Activated CD4-positive, alpha-beta T cell treated with anti-CD3 and anti-CD28 coated beads, Interleukin-2, amount 50 U/mL, for 16 hours (primary cell): ENCODE measurements around the gene OR10H5.
A peak's percentile ranks its signal among the peaks of the same experiment; 100 is the strongest.
"Not testable (repeated sequence)": the region's sequence is repeated elsewhere in the genome, so short reads cannot be mapped to it uniquely, and the experiment has no call there.

Experiments used
- DNase-seq: peaks from one replicate; pipeline ENCODE4 v3.0.0-alpha.2; 2020

The OR10H5 gene

GRCh38 chr19:15812060-15812722, 24.7 kb downstream of the OR10H5 start:
- no peak for DNase-seq

GRCh38 chr19:15813916-15814315, 26.5 kb downstream of the OR10H5 start:
- no peak for DNase-seq

- no peak for DNase-seq
These were observed 27.8 kb downstream of the OR10H5 start, which contains the start of gene OR10H1 for GRCh38 chr19:15815306-15815705. Gene OR10H1 (minus strand): TSS chr19:15815664. CDS start chr19:15808037, 7,627 bp downstream.

GRCh38 chr19:15820646-15821045, 33.2 kb downstream of the OR10H5 start:
- no peak for DNase-seq

GRCh38 chr19:15825753-15826152, 38.3 kb downstream of the OR10H5 start:
- no peak for DNase-seq

- no peak for DNase-seq
These were observed 40.7 kb downstream of the OR10H5 start for GRCh38 chr19:15828121-15828610.

- DNase-seq, result not testable (repeated sequence)
These were observed 41.3 kb downstream of the OR10H5 start for GRCh38 chr19:15828611-15829305.

- no peak for DNase-seq
These were observed 41.8 kb downstream of the OR10H5 start for GRCh38 chr19:15829306-15829698.

GRCh38 chr19:15829786-15830185, 42.3 kb downstream of the OR10H5 start:
- DNase-seq, result no peak

GRCh38 chr19:15831626-15832025, 44.2 kb downstream of the OR10H5 start:
- no peak for DNase-seq

- DNase-seq, result not testable (repeated sequence)
These were observed 46.8 kb downstream of the OR10H5 start for GRCh38 chr19:15834232-15834631.

- DNase-seq, result peak; percentile 16
These were observed 48.3 kb downstream of the OR10H5 start for GRCh38 chr19:15835565-15836329.

GRCh38 chr19:15836330-15837220, 49.1 kb downstream of the OR10H5 start:
- peak; percentile 98 for DNase-seq

- DNase-seq, result no peak
These were observed 49.8 kb downstream of the OR10H5 start for GRCh38 chr19:15837221-15837731.

GRCh38 chr19:15838351-15838750, 50.9 kb downstream of the OR10H5 start:
- DNase-seq, result no peak

GRCh38 chr19:15839888-15840287, 52.4 kb downstream of the OR10H5 start:
- not testable (repeated sequence) for DNase-seq

GRCh38 chr19:15840833-15841232, 53.4 kb downstream of the OR10H5 start:
- DNase-seq, result no peak

GRCh38 chr19:15841875-15842569, 54.6 kb downstream of the OR10H5 start:
- no peak for DNase-seq

- DNase-seq, result no peak
These were observed 55.9 kb downstream of the OR10H5 start for GRCh38 chr19:15843203-15843893.

GRCh38 chr19:15843894-15844222, 56.4 kb downstream of the OR10H5 start:
- DNase-seq, result not testable (repeated sequence)

- DNase-seq, result no peak
These were observed 59.5 kb downstream of the OR10H5 start for GRCh38 chr19:15846923-15847322.
